Left ventricle myocardium inferior (tissue), 1 donor: ENCODE data around the gene ARHGEF6. TPM values are rescaled to one million over a fixed set of nuclear protein-coding genes. Genes with fewer than 3 reads are reported as not detected.
A peak's percentile ranks its signal among the peaks of the same experiment; 100 is the strongest.

Experiments used
- DNase-seq: peaks from one replicate; pipeline ENCODE4 v3.0.0-alpha.2; 2020
- H3K27ac ChIP-seq: fragments of 200-600 bp; replicated peaks from 2 replicates; pipeline ENCODE4 v1.8.0; 2021
- H3K27me3 ChIP-seq: fragments of 200-600 bp; 2 replicates; pipeline ENCODE4 v1.8.0; 2021; ENCODE audit warnings: low read depth
- H3K36me3 ChIP-seq: fragments of 200-600 bp; 2 replicates; pipeline ENCODE4 v1.8.0; 2021
- H3K4me1 ChIP-seq: fragments of 200-600 bp; 2 replicates; pipeline ENCODE4 v1.8.0; 2021
- H3K4me3 ChIP-seq: fragments of 200-600 bp; 2 replicates; pipeline ENCODE4 v1.8.0; 2021; ENCODE audit warnings: mild to moderate bottlenecking, moderate library complexity
- H3K9me3 ChIP-seq: fragments of 200-600 bp; replicated peaks from 2 replicates; pipeline ENCODE4 v1.8.0; 2021
- CTCF ChIP-seq: fragments of 200-600 bp; IDR thresholded peaks from 2 replicates; pipeline ENCODE4 v1.8.0; 2021; ENCODE audit warnings: antibody characterized with exemption, mild to moderate bottlenecking, borderline replicate concordance
- intact Hi-C: fragments of 100-400 bp; cut with micrococcal nuclease; formaldehyde crosslinking; loops from one replicate; pipeline ENCODE4 v1.11.0; 2022
- total RNA-seq: library from RNA; stranded (reverse); fragmentation: NEBNext Ultra II Directional; extraction: Animal tissue kit (Norgen Biotek cat#: 25700); gene quantifications from one replicate; pipeline ENCODE4 v1.2.1, GENCODE V29; 2021
- donor health status: DM: no; HTN: yes; CAD: no; lungs with severe emphysema.

ARHGEF6 gene
- total RNA-seq, 1 donor from 2014 or later, result 54.9 TPM

DNA sequence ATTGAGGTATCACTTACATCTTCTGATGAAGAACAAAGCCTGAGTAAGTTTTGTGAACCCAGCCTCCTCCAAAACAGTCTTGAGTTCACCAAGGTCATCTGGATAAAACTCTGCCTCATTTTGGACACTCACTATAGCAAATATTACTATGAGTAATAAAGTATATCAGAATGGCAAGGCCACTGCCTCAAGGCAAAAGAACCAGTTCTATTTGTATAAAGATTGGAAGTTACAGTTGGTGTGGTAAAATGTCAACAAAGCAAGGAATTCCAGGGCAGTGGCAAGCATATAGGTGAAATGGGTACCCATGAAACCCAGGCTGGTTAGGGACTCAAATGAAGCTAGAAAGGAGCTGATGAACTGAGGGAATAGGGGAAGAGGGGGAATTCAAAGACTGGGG, 2.4 kb upstream of the ARHGEF6 start:
- intact Hi-C loops, result no loop called here
- no peak overlapping the region for H3K27ac ChIP-seq
- no peaks in the 10 kb centered on the region for H3K36me3 ChIP-seq
- H3K4me3 ChIP-seq, result no peak overlapping the region
- DNase-seq, result no peak
- no peaks in the 10 kb centered on the region for H3K9me3 ChIP-seq
- H3K4me1 ChIP-seq, result peaks cover 14% of the 10 kb centered on the region
- no peaks in the 10 kb centered on the region for H3K27me3 ChIP-seq
- no peak for TF ChIP-seq CTCF

- H3K4me1 ChIP-seq, result peaks cover 14% of the 10 kb centered on the region
- TF ChIP-seq CTCF, result no peak
- DNase-seq, result peak; percentile 12
- intact Hi-C loops, result no loop called here
- no peaks in the 10 kb centered on the region for H3K36me3 ChIP-seq
- peak overlapping the region; percentile 75 for H3K27ac ChIP-seq
- H3K9me3 ChIP-seq, result no peaks in the 10 kb centered on the region
- peak overlapping the region; percentile 57 for H3K4me3 ChIP-seq
- no peaks in the 10 kb centered on the region for H3K27me3 ChIP-seq
Measured at GRCh38 chrX:136781180-136781797, 557 bp upstream of the ARHGEF6 start.

GRCh38 chrX:136780241-136780640, 491 bp downstream of the ARHGEF6 start:
- Histone ChIP-seq H3K4me3 (peak overlapping the region; percentile 57), H3K36me3 (no peaks in the 10 kb centered on the region), H3K4me1 (peaks cover 14% of the 10 kb centered on the region), H3K27ac (peak overlapping the region; percentile 75), H3K27me3 (no peaks in the 10 kb centered on the region), H3K9me3 (no peaks in the 10 kb centered on the region)
- TF ChIP-seq CTCF, result no peak
- intact Hi-C loops, result no loop called here
- no peak for DNase-seq

DNA sequence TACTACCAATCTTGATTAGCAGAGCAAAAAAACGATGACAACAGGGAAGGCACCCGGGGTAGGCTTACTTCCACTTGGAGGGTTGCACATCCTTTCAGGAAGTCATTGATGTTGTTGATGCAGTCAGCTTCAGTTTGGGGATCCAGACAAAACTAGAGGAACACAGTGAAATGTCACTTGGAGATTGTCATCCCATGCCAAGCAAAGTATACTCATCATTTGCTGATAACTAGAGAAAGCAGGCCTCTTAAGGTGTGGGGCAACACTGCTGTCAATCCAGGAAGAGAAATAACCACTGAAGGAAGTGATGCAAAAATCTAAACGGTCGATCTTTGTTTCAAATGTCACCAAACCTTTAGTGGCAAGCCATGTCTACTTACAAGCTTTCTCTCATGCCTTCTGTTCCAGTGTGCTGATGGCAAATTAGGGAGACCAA, 1.4 kb downstream of the ARHGEF6 start:
- TF ChIP-seq CTCF, result no peak
- H3K36me3 ChIP-seq, result no peaks in the 10 kb centered on the region
- no peaks in the 10 kb centered on the region for H3K27me3 ChIP-seq
- intact Hi-C loops, result no loop called here
- peak overlapping the region; percentile 75 for H3K27ac ChIP-seq
- peak overlapping the region; percentile 57 for H3K4me3 ChIP-seq
- DNase-seq, result no peak
- H3K4me1 ChIP-seq, result peaks cover 14% of the 10 kb centered on the region
- no peaks in the 10 kb centered on the region for H3K9me3 ChIP-seq

DNA sequence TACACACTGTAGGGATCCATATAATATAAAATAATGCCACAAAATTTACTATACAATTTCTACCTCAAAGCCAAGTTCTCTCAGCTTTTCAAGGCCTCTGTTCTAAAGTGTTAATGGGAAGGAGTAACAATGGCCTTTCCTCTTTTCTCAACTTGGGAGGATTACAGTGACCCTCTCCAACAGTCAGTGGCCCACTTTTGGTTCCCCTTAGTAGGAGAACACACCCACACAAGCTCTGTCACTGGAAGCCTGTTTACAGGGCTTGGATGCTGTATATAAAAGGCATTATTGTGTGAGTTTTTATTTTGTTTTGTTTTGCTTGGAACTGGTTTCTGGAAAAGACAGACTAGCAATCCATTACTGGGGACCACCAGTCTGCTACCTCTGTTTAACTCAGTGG, 1.8 kb downstream of the ARHGEF6 start:
- Histone ChIP-seq H3K4me1 (peaks cover 14% of the 10 kb centered on the region), H3K4me3 (peak overlapping the region; percentile 57), H3K9me3 (no peaks in the 10 kb centered on the region), H3K36me3 (no peaks in the 10 kb centered on the region), H3K27me3 (no peaks in the 10 kb centered on the region), H3K27ac (peak overlapping the region; percentile 75)
- no peak for TF ChIP-seq CTCF
- no peak for DNase-seq
- intact Hi-C loops, result no loop called here

DNA sequence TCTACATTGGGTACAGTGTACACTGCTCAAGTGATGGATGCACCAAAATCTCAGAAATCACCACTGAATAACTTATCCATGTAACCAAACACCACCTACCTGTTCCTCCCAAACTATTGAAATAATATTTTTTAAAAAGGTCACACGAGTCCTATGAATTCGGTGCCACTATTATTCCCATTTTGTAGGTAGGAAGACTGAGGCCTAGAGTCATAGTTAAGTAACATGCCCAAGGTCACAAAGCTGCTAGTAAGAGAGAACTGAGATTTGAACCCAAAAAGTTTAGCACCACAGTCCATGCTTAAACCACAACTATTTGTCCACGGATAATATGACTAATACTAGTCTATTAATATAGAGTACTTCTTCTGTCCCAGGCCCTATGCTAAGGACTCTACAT, 2.7 kb downstream of the ARHGEF6 start:
- H3K9me3 ChIP-seq, result no peaks in the 10 kb centered on the region
- intact Hi-C loops, result no loop called here
- no peak overlapping the region for H3K4me3 ChIP-seq
- no peak for DNase-seq
- H3K4me1 ChIP-seq, result peaks cover 14% of the 10 kb centered on the region
- H3K36me3 ChIP-seq, result no peaks in the 10 kb centered on the region
- H3K27ac ChIP-seq, result no peak overlapping the region
- H3K27me3 ChIP-seq, result no peaks in the 10 kb centered on the region
- TF ChIP-seq CTCF, result no peak
